H4 (cell line): ENCODE results near the gene AP3B1. TPM values are rescaled to one million over a fixed set of nuclear protein-coding genes. Genes with fewer than 3 reads are reported as not detected.
"Not testable (repeated sequence)": the region's sequence is repeated elsewhere in the genome, so short reads cannot be mapped to it uniquely, and the experiment has no call there.

ENCODE experiments used
- DNase-seq: peaks from one replicate; pipeline ENCODE4 v3.0.0-alpha.2; 2015; ENCODE audit warnings: low spot score
- total RNA-seq: library from RNA; depleted of rRNA; stranded (reverse); fragments of >200 nt; shearing (Covaris generic); gene quantifications from 2 replicates; pipeline ENCODE4 v1.2.3, GENCODE V29; 2014

The AP3B1 gene
- total RNA-seq, 1 experiment from 2014 or later = 41.6 TPM

GRCh38 chr5:78151594-78152271 is 142.8 kb downstream of the AP3B1 start:
- DNase-seq = no peak

- DNase-seq = no peak
These were observed 157.2 kb downstream of the AP3B1 start for GRCh38 chr5:78137290-78137689.

GRCh38 chr5:78133423-78133822 is 161.1 kb downstream of the AP3B1 start:
- DNase-seq = no peak

GRCh38 chr5:78132507-78132906 is 162.0 kb downstream of the AP3B1 start:
- DNase-seq = no peak

GRCh38 chr5:78129597-78129996 is 164.9 kb downstream of the AP3B1 start:
- DNase-seq = no peak

- no peak for DNase-seq
These were observed 166.6 kb downstream of the AP3B1 start for GRCh38 chr5:78127875-78128274.

GRCh38 chr5:78126536-78126935 is 168.0 kb downstream of the AP3B1 start:
- DNase-seq = no peak

GRCh38 chr5:78116167-78116566 is 178.3 kb downstream of the AP3B1 start:
- no peak for DNase-seq

- DNase-seq = no peak
These were observed 180.7 kb downstream of the AP3B1 start for GRCh38 chr5:78113689-78114264.

- no peak for DNase-seq
These were observed 181.6 kb downstream of the AP3B1 start for GRCh38 chr5:78112931-78113330.

GRCh38 chr5:78109891-78110324 is 184.6 kb downstream of the AP3B1 start:
- DNase-seq = no peak

- no peak for DNase-seq
These were observed 185.9 kb downstream of the AP3B1 start for GRCh38 chr5:78108564-78108963.

- DNase-seq = no peak
These were observed 191.1 kb downstream of the AP3B1 start for GRCh38 chr5:78103232-78103918.

GRCh38 chr5:78102500-78102899 is 192.0 kb downstream of the AP3B1 start:
- DNase-seq = no peak

- DNase-seq = no peak
These were observed 199.4 kb downstream of the AP3B1 start for GRCh38 chr5:78095125-78095524.

- DNase-seq = no peak
These were observed 204.5 kb downstream of the AP3B1 start for GRCh38 chr5:78090002-78090401.

GRCh38 chr5:78078858-78079257 is 215.6 kb downstream of the AP3B1 start:
- no peak for DNase-seq

- DNase-seq = no peak
These were observed 217.0 kb downstream of the AP3B1 start for GRCh38 chr5:78077369-78078068.

GRCh38 chr5:78076351-78076750 is 218.1 kb downstream of the AP3B1 start:
- DNase-seq = no peak

- no peak for DNase-seq
These were observed 219.2 kb downstream of the AP3B1 start for GRCh38 chr5:78075301-78075700.

GRCh38 chr5:78070691-78071090 is 223.8 kb downstream of the AP3B1 start:
- not testable (repeated sequence) for DNase-seq

GRCh38 chr5:78067581-78067980 is 226.9 kb downstream of the AP3B1 start:
- not testable (repeated sequence) for DNase-seq
